Lower leg skin (tissue), 4 donors: ENCODE results near the gene CA7. TPM values are rescaled to one million over a fixed set of nuclear protein-coding genes. Genes with fewer than 3 reads are reported as not detected.
A peak's percentile ranks its signal among the peaks of the same experiment; 100 is the strongest.

Experiments
- DNase-seq, 2 donors: peaks; one replicate each; pipeline ENCODE4 v3.0.0-alpha.2; 2019; ENCODE audit warnings: low spot score in 2 of 2
- H3K4me3 ChIP-seq: fragments of 200-600 bp; sonication (generic); 2 replicates; pipeline ENCODE4 v1.5.1; 2017; ENCODE audit warnings: mild to moderate bottlenecking, low read depth; ENCODE audit not compliant: poor library complexity, severe bottlenecking
- POLR2A ChIP-seq, 2 donors: fragments of 450-650 bp; IDR thresholded peaks; one replicate each; pipeline ENCODE4 v1.6.1; 2016 to 2017; ENCODE audit warnings: antibody characterized with exemption in 2 of 2, mild to moderate bottlenecking in 1 of 2, moderate library complexity in 1 of 2
- WGBS, 2 donors: methylation state at CpG; one replicate each; pipeline ENCODE4 v1.1.5; 2018; 5-methylcytosine and 5-hydroxymethylcytosine counted together
- intact Hi-C: fragments of 100-400 bp; cut with DNase I; formaldehyde crosslinking; loops from one replicate; pipeline ENCODE4 v1.15.0; 2023; ENCODE audit warnings: low total_unique reads
- total RNA-seq, 4 donors: library from RNA; depleted of rRNA; stranded (reverse); fragments of >200 nt; gene quantifications; one replicate each; pipeline ENCODE4 v1.1.0, GENCODE V29; 2016
- TF ChIP-seq, protein P1 (sequence below), 3 donors: fragments of 450-650 bp; IDR thresholded peaks; one replicate each; pipeline ENCODE4 v1.5.1; 2016; ENCODE audit warnings: antibody characterized with exemption in 3 of 3, mild to moderate bottlenecking in 3 of 3, moderate library complexity in 2 of 3

The CA7 gene
- total RNA-seq, 4 donors from 2014 or later = not detected

DNA sequence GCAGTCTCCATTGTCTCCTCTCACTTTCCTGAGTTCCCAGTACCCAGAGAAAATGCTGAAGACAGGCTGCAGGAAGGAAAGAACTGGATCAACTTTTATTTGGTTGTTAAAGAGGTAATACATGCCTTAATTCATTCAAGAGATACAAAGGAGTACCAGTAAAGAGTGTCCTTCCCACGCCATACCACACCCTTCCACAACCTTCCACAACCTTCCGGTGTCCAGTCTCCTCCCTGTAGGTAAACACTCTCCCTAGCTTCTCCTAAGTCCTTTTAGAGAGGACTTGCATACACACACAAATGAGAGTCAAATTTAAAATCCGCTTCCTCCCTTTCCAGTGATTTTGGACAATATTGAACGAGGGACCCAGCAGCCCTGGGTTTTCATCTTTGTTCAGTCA, 2.8 kb upstream of the CA7 start:
- peak in 1 of 2 donors; percentile 12 for DNase-seq
- H3K4me3 ChIP-seq = no peak overlapping the region
- intact Hi-C loops = no loop called here
- TF ChIP-seq, protein P1, sequence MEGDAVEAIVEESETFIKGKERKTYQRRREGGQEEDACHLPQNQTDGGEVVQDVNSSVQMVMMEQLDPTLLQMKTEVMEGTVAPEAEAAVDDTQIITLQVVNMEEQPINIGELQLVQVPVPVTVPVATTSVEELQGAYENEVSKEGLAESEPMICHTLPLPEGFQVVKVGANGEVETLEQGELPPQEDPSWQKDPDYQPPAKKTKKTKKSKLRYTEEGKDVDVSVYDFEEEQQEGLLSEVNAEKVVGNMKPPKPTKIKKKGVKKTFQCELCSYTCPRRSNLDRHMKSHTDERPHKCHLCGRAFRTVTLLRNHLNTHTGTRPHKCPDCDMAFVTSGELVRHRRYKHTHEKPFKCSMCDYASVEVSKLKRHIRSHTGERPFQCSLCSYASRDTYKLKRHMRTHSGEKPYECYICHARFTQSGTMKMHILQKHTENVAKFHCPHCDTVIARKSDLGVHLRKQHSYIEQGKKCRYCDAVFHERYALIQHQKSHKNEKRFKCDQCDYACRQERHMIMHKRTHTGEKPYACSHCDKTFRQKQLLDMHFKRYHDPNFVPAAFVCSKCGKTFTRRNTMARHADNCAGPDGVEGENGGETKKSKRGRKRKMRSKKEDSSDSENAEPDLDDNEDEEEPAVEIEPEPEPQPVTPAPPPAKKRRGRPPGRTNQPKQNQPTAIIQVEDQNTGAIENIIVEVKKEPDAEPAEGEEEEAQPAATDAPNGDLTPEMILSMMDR (IDR thresholded peaks at IDR 0.05) = no peak
- TF ChIP-seq POLR2A (IDR thresholded peaks at IDR 0.05) = no peak
- WGBS, 2 donors = 80 to 91% methylated on average over 4 of the region's 4 CpGs

DNA sequence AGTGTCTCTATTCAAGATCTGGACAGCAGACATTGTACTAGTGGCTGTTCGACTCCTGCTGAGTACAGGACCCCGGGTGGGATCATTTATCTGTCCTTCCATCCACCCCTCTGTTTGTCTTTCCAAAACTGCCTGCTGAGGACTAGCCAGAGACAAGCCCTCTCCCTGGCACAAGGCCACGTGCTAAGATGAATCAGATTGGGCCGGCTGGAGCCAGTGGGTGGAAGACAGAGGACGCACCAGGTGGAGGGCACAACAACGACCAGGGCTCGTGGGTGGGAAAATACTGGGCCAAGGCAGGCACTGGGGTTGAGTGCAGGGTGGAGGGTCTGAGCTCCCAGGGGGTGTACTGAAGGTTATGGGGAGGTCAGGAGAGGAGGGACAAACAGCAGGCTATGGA, 1.4 kb upstream of the CA7 start:
- 61 to 76% methylated on average over 7 of the region's 7 CpGs for WGBS, 2 donors
- intact Hi-C loops = no loop called here
- peak in 1 of 2 donors; percentile 73 for DNase-seq
- H3K4me3 ChIP-seq = no peak overlapping the region
- TF ChIP-seq POLR2A (IDR thresholded peaks at IDR 0.05) = no peak
- TF ChIP-seq, protein P1 (IDR thresholded peaks at IDR 0.05) = no peak

GRCh38 chr16:66843191-66843590, 1.0 kb upstream of the CA7 start:
- no peak overlapping the region for H3K4me3 ChIP-seq
- TF ChIP-seq, protein P1 (IDR thresholded peaks at IDR 0.05) = no peak
- DNase-seq = peak in 1 of 2 donors; percentile 48
- 100% methylated on average over 2 of the region's 2 CpGs for WGBS, 2 donors
- intact Hi-C loops = no loop called here

GRCh38 chr16:66844009-66844341, 239 bp upstream of the CA7 start:
- WGBS, 2 donors = 27 to 50% methylated on average over 7 to 14 of the region's 14 CpGs
- TF ChIP-seq POLR2A (IDR thresholded peaks at IDR 0.05) = no peak
- TF ChIP-seq, protein P1 (IDR thresholded peaks at IDR 0.05) = no peak
- DNase-seq = no peak
- intact Hi-C loops = no loop called here
- no peak overlapping the region for H3K4me3 ChIP-seq

DNA sequence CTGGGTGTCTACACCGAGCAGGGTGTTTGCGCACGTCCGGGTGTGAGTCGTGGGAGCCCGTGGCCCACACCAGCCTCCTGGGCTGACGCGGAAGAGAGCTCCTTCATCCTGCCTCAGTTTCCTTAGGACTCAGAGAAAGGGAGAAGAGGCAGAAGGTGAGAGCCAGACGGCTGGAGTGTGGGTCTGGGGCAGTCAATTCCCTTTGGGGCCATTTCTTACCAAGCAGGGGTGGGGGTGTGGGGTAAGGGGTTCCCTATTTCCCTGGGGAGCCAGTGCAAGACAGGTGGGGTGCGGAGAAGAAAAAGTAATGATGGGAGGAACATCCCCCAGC, 831 bp downstream of the CA7 start:
- WGBS, 2 donors = 9 to 14% methylated on average over 10 of the region's 10 CpGs
- no peak overlapping the region for H3K4me3 ChIP-seq
- TF ChIP-seq, protein P1 (IDR thresholded peaks at IDR 0.05) = no peak
- no peak for TF ChIP-seq POLR2A (IDR thresholded peaks at IDR 0.05)
- intact Hi-C loops = no loop called here
- DNase-seq = peak in 1 of 2 donors; percentile 50

DNA sequence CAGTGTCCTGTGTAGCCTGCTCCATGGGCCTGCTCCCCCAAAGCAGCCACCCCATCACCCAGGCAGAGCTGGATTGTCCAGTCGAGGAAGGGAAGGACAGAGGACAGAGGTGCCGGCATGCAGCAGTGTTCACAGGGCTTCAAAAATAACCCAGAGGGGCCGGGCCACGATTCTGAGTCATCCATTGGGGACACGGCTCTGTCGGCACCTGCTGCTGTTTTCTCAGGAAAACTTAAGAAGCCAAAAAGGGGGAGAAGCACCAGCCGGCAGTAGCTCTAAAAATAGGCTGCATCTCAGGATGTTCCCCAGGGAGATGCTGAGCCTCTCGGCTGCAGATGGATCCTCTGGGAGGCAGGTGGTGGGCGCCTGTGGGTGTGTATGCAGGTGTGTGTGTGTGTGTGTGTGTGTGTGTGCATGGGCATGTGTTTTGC, 1.6 kb downstream of the CA7 start:
- DNase-seq = peak in 1 of 2 donors; percentile 78
- 62 to 64% methylated on average over 9 of the region's 9 CpGs for WGBS, 2 donors
- no peak overlapping the region for H3K4me3 ChIP-seq
- intact Hi-C loops = no loop called here
- TF ChIP-seq, protein P1 (IDR thresholded peaks at IDR 0.05) = no peak
- TF ChIP-seq POLR2A (IDR thresholded peaks at IDR 0.05) = no peak
